ENCODE measurements around the gene ERN1. TPM values are rescaled to one million over a fixed set of nuclear protein-coding genes. Genes with fewer than 3 reads are reported as not detected.

ERN1 gene
- total RNA-seq, 4 donors from 2014 or later = 9.7 to 27.5 (median 13.8) TPM

- no peak overlapping the region for H3K4me3 ChIP-seq
- ATAC-seq (no peak), DNase-seq (no peak)
- no peak overlapping the region for H3K27ac ChIP-seq
- no peaks in the 10 kb centered on the region for H3K36me3 ChIP-seq
- intact Hi-C loops (cut with DNase I; ENCODE audit: low total_unique reads) = no loop called here
- H3K4me1 ChIP-seq = peaks cover 0 to 6% of the 10 kb centered on the region in 2 donors
- no peaks in the 10 kb centered on the region for H3K9me3 ChIP-seq
- TF ChIP-seq CTCF (IDR thresholded peaks at IDR 0.05 in 4 of 5, conservative IDR thresholded peaks at IDR 0.05 in 1 of 5) (no peak), POLR2A (IDR thresholded peaks at IDR 0.05) (no peak)
- in situ Hi-C loops (cut with MboI; ENCODE audit: low sequenced_read_pairs in 4 of 4) = no loop called here
- no peaks in the 10 kb centered on the region for H3K27me3 ChIP-seq
Measured at GRCh38 chr17:64103391-64104364, 26.3 kb downstream of the ERN1 start.

GRCh38 chr17:64102627-64103390 lies 27.1 kb downstream of the ERN1 start:
- no peaks in the 10 kb centered on the region for H3K27me3 ChIP-seq
- intact Hi-C loops (cut with DNase I; ENCODE audit: low total_unique reads) = no loop called here
- no peak overlapping the region for H3K4me3 ChIP-seq
- DNase-seq (no peak), ATAC-seq (no peak)
- no peak for TF ChIP-seq CTCF (IDR thresholded peaks at IDR 0.05 in 4 of 5, conservative IDR thresholded peaks at IDR 0.05 in 1 of 5)
- TF ChIP-seq POLR2A (IDR thresholded peaks at IDR 0.05) = no peak
- H3K9me3 ChIP-seq = no peaks in the 10 kb centered on the region
- no peak overlapping the region for H3K27ac ChIP-seq
- peaks cover 0 to 6% of the 10 kb centered on the region in 2 donors for H3K4me1 ChIP-seq
- H3K36me3 ChIP-seq = no peaks in the 10 kb centered on the region
- in situ Hi-C loops (cut with MboI; ENCODE audit: low sequenced_read_pairs in 4 of 4) = no loop called here

- H3K36me3 ChIP-seq = no peaks in the 10 kb centered on the region
- no peaks in the 10 kb centered on the region for H3K27me3 ChIP-seq
- H3K9me3 ChIP-seq = no peaks in the 10 kb centered on the region
- peaks cover 0 to 7% of the 10 kb centered on the region in 2 donors for H3K4me1 ChIP-seq
- no peak overlapping the region for H3K27ac ChIP-seq
- in situ Hi-C loops (cut with MboI; ENCODE audit: low sequenced_read_pairs in 4 of 4) = no loop called here
- no peak for TF ChIP-seq CTCF (IDR thresholded peaks at IDR 0.05 in 4 of 5, conservative IDR thresholded peaks at IDR 0.05 in 1 of 5)
- TF ChIP-seq POLR2A (IDR thresholded peaks at IDR 0.05) = no peak
- DNase-seq = no peak
- H3K4me3 ChIP-seq = no peak overlapping the region
- ATAC-seq = no peak
- intact Hi-C loops (cut with DNase I; ENCODE audit: low total_unique reads) = loop anchor here (1.0 kb wide), 1 partner anchor 35 kb away; no protein-coding TSS in a partner anchor
Measured at GRCh38 chr17:64099543-64099942, 30.4 kb downstream of the ERN1 start.

- DNase-seq (no peak), ATAC-seq (no peak)
- no peaks in the 10 kb centered on the region for H3K27me3 ChIP-seq
- in situ Hi-C loops (cut with MboI; ENCODE audit: low sequenced_read_pairs in 4 of 4) (no loop called here), intact Hi-C loops (cut with DNase I; ENCODE audit: low total_unique reads) (no loop called here)
- peaks cover 0 to 7% of the 10 kb centered on the region in 2 donors for H3K4me1 ChIP-seq
- H3K4me3 ChIP-seq = no peak overlapping the region
- H3K9me3 ChIP-seq = no peaks in the 10 kb centered on the region
- H3K27ac ChIP-seq = no peak overlapping the region
- H3K36me3 ChIP-seq = no peaks in the 10 kb centered on the region
- TF ChIP-seq CTCF (IDR thresholded peaks at IDR 0.05 in 4 of 5, conservative IDR thresholded peaks at IDR 0.05 in 1 of 5) = no peak
- TF ChIP-seq POLR2A (IDR thresholded peaks at IDR 0.05) = no peak
Measured at GRCh38 chr17:64097196-64097936, 32.6 kb downstream of the ERN1 start.

Data from gastrocnemius medialis (tissue), 4 donors.